Measurements from ENCODE around the gene CFAP90.

The CFAP90 gene

GRCh38 chr5:7850395-7851239, at the start of gene CFAP90:
Gene CFAP90 (minus strand): TSS chr5:7851133. CDS start chr5:7851021, 112 bp downstream.
- H3K27ac ChIP-seq = no peak within 1 kb of the TSS
- no peak for DNase-seq (ENCODE audit: low read depth, low spot score)

- H3K27ac ChIP-seq = no peak overlapping the region
- DNase-seq (ENCODE audit: low read depth, low spot score) = no peak
Observed at GRCh38 chr5:7897014-7897600, 46.2 kb upstream of the CFAP90 start.

GRCh38 chr5:7894860-7895259, 43.9 kb upstream of the CFAP90 start:
- no peak overlapping the region for H3K27ac ChIP-seq
- DNase-seq (ENCODE audit: low read depth, low spot score) = no peak

GRCh38 chr5:7894439-7894838, 43.5 kb upstream of the CFAP90 start:
- no peak for DNase-seq (ENCODE audit: low read depth, low spot score)

GRCh38 chr5:7888901-7889300, 38.0 kb upstream of the CFAP90 start:
- H3K27ac ChIP-seq = no peak overlapping the region
- no peak for DNase-seq (ENCODE audit: low read depth, low spot score)

More at GRCh38 chr5:7894439-7894838, 43.5 kb upstream of the CFAP90 start:
- no peak overlapping the region for H3K27ac ChIP-seq

- no peak for DNase-seq (ENCODE audit: low read depth, low spot score)
- H3K27ac ChIP-seq = no peak overlapping the region
Observed at GRCh38 chr5:7886849-7887475, 36.0 kb upstream of the CFAP90 start.

GRCh38 chr5:7884491-7885267, 33.7 kb upstream of the CFAP90 start:
- no peak for DNase-seq (ENCODE audit: low read depth, low spot score)

GRCh38 chr5:7882926-7883325, 32.0 kb upstream of the CFAP90 start:
- H3K27ac ChIP-seq = no peak overlapping the region
- DNase-seq (ENCODE audit: low read depth, low spot score) = no peak

More at GRCh38 chr5:7884491-7885267, 33.7 kb upstream of the CFAP90 start:
- no peak overlapping the region for H3K27ac ChIP-seq

GRCh38 chr5:7881816-7882215, 30.9 kb upstream of the CFAP90 start:
- DNase-seq (ENCODE audit: low read depth, low spot score) = no peak
- H3K27ac ChIP-seq = no peak overlapping the region

GRCh38 chr5:7881091-7881490, 30.2 kb upstream of the CFAP90 start:
- DNase-seq (ENCODE audit: low read depth, low spot score) = no peak

GRCh38 chr5:7878381-7878873, 27.5 kb upstream of the CFAP90 start:
- peak; percentile 66 for DNase-seq (ENCODE audit: low read depth, low spot score)

More at GRCh38 chr5:7881091-7881490, 30.2 kb upstream of the CFAP90 start:
- no peak overlapping the region for H3K27ac ChIP-seq

GRCh38 chr5:7877851-7878250, 26.9 kb upstream of the CFAP90 start:
- peak overlapping the region; percentile 71 for H3K27ac ChIP-seq
- DNase-seq (ENCODE audit: low read depth, low spot score) = no peak

More at GRCh38 chr5:7878381-7878873, 27.5 kb upstream of the CFAP90 start:
- H3K27ac ChIP-seq = peak overlapping the region; percentile 71

GRCh38 chr5:7876867-7877266, 25.9 kb upstream of the CFAP90 start:
- DNase-seq (ENCODE audit: low read depth, low spot score) = peak; percentile 41
- H3K27ac ChIP-seq = peak overlapping the region; percentile 71

- DNase-seq (ENCODE audit: low read depth, low spot score) = no peak
- no peak overlapping the region for H3K27ac ChIP-seq
Observed at GRCh38 chr5:7875151-7875550, 24.2 kb upstream of the CFAP90 start.

- no peak overlapping the region for H3K27ac ChIP-seq
- no peak for DNase-seq (ENCODE audit: low read depth, low spot score)
Observed at GRCh38 chr5:7874639-7875038, 23.7 kb upstream of the CFAP90 start.

GRCh38 chr5:7873216-7873615, 22.3 kb upstream of the CFAP90 start:
- no peak overlapping the region for H3K27ac ChIP-seq
- no peak for DNase-seq (ENCODE audit: low read depth, low spot score)

- H3K27ac ChIP-seq = no peak overlapping the region
- DNase-seq (ENCODE audit: low read depth, low spot score) = no peak
Observed at GRCh38 chr5:7872517-7873130, 21.7 kb upstream of the CFAP90 start.

GRCh38 chr5:7871653-7872052, 20.7 kb upstream of the CFAP90 start:
- DNase-seq (ENCODE audit: low read depth, low spot score) = no peak
- no peak overlapping the region for H3K27ac ChIP-seq

GRCh38 chr5:7869474-7870136, 18.7 kb upstream of the CFAP90 start:
- H3K27ac ChIP-seq = peak overlapping the region; percentile 39
- DNase-seq (ENCODE audit: low read depth, low spot score) = no peak
